ENCODE data around the gene ASGR1. TPM values are rescaled to one million over a fixed set of nuclear protein-coding genes. Genes with fewer than 3 reads are reported as not detected.

ASGR1 gene
- total RNA-seq, 1 experiment from 2014 or later: 3.5 TPM

GRCh38 chr17:7123844-7124243 lies 55.3 kb downstream of the ASGR1 start:
- Histone ChIP-seq H3K36me3 (ENCODE audit: low read depth) (no peaks in the 10 kb centered on the region), H4K20me1 (ENCODE audit: insufficient read depth) (no peaks in the 10 kb centered on the region), H3F3A (ENCODE audit: insufficient read depth, low read depth) (no peaks in the 10 kb centered on the region), H3K4me2 (no peak overlapping the region), H3K4me3 (no peak overlapping the region), H3K27me3 (ENCODE audit: insufficient read depth, low read depth) (no peaks in the 10 kb centered on the region), H3K4me1 (replicated peaks; ENCODE audit: insufficient read depth) (no peaks in the 10 kb centered on the region), H3K9me3 (ENCODE audit: insufficient read depth, low read depth) (no peaks in the 10 kb centered on the region), H3K27ac (no peak overlapping the region), H3K79me2 (ENCODE audit: low read depth) (no peaks in the 10 kb centered on the region), H2AFZ (no peak overlapping the region), H3K9me2 (ENCODE audit: insufficient read depth) (no peaks in the 10 kb centered on the region)
- no peak for DNase-seq
- ChIA-PET CTCF (no interaction called here), POLR2A (ENCODE audit: unreplicated experiment) (no interaction called here)
- intact Hi-C loops (cut with micrococcal nuclease; ENCODE audit: unreplicated experiment): no loop called here
- TF ChIP-seq CTCF (conservative IDR thresholded peaks at IDR 0.05) (no peak), EZH2 (IDR thresholded peaks at IDR 0.05; ENCODE audit: low read depth) (no peak)
- no TSS peak for BruUV-seq (replicated peaks)

Small RNA genes lying within 50 kb of the gene (microRNA-seq; reads per million reads assigned to microRNA genes)
- 3,905 reads per million, percentile 86 among the genes with 10 or more reads in this experiment for gene MIR324 (ENCODE audit: borderline number of aligned reads, borderline replicate concordance)

Other genes with a start within 250 kb of the ASGR1 start
- not detected in 2 replicates for gene ALOX12, start 183.3 kb downstream of the ASGR1 start, total RNA-seq (2021)
- 196 and 301 TPM in 2 replicates for gene RNASEK, start 166.7 kb downstream of the ASGR1 start, total RNA-seq (2021)
- gene BCL6B, start 156.3 kb downstream of the ASGR1 start, total RNA-seq (2021): 0.28 and 0.48 TPM in 2 replicates
- 33.4 and 40.6 TPM in 2 replicates for gene SLC16A13, start 143.4 kb downstream of the ASGR1 start, total RNA-seq (2021)
- gene SLC16A11, start 135.3 kb downstream of the ASGR1 start, total RNA-seq (2021): not detected in 2 replicates
- not detected in 2 replicates for gene CLEC10A, start 99.1 kb downstream of the ASGR1 start, total RNA-seq (2021)
- gene ASGR2, start 64.5 kb downstream of the ASGR1 start, total RNA-seq (2021): not detected in 2 replicates
- 27.1 and 32.8 TPM in 2 replicates for gene DLG4, start 40.5 kb upstream of the ASGR1 start, total RNA-seq (2021)
- gene ACADVL, start 40.6 kb upstream of the ASGR1 start, total RNA-seq (2021): 531 and 604 TPM in 2 replicates
- 77.9 and 86.8 TPM in 2 replicates for gene DVL2, start 55.1 kb upstream of the ASGR1 start, total RNA-seq (2021)
- gene PHF23, start 60.1 kb upstream of the ASGR1 start, total RNA-seq (2021): 64.5 and 65.8 TPM in 2 replicates
- 424 and 457 TPM in 2 replicates for gene GABARAP, start 63.1 kb upstream of the ASGR1 start, total RNA-seq (2021)
- gene CTDNEP1, start 72.4 kb upstream of the ASGR1 start, total RNA-seq (2021): 173 and 203 TPM in 2 replicates
- gene ELP5, start 72.8 kb upstream of the ASGR1 start, total RNA-seq (2021): 31.8 and 45.1 TPM in 2 replicates
- gene CLDN7, start 83.1 kb upstream of the ASGR1 start, total RNA-seq (2021): 390 and 442 TPM in 2 replicates
- 1.5 and 1.6 TPM in 2 replicates for gene SLC2A4, start 102.3 kb upstream of the ASGR1 start, total RNA-seq (2021)
- gene YBX2, start 115.3 kb upstream of the ASGR1 start, total RNA-seq (2021): 0.65 and 0.68 TPM in 2 replicates
- gene EIF5A, start 128.3 kb upstream of the ASGR1 start, total RNA-seq (2021): 806 and 1,298 TPM in 2 replicates
- gene GPS2, start 136.0 kb upstream of the ASGR1 start, total RNA-seq (2021): 43.5 and 61.3 TPM in 2 replicates
- 46.5 and 57.9 TPM in 2 replicates for gene NEURL4, start 150.0 kb upstream of the ASGR1 start, total RNA-seq (2021)
- gene ACAP1, start 157.2 kb upstream of the ASGR1 start, total RNA-seq (2021): 10.9 and 28.5 TPM in 2 replicates
- gene KCTD11, start 172.8 kb upstream of the ASGR1 start, total RNA-seq (2021): 16.4 and 18.3 TPM in 2 replicates
- 0.45 and 0.50 TPM in 2 replicates for gene TMEM95, start 175.8 kb upstream of the ASGR1 start, total RNA-seq (2021)
- 15.8 and 18.8 TPM in 2 replicates for gene TNK1, start 201.7 kb upstream of the ASGR1 start, total RNA-seq (2021)
- 53.0 and 64.5 TPM in 2 replicates for gene PLSCR3, start 215.2 kb upstream of the ASGR1 start, total RNA-seq (2021)
- gene TMEM256, start 224.7 kb upstream of the ASGR1 start, total RNA-seq (2021): 55.4 and 91.7 TPM in 2 replicates
- gene NLGN2, start 228.5 kb upstream of the ASGR1 start, total RNA-seq (2021): 86.3 and 98.8 TPM in 2 replicates
- 0.83 and 1.1 TPM in 2 replicates for gene SPEM1, start 241.0 kb upstream of the ASGR1 start, total RNA-seq (2021)
- 0.50 TPM in 1 of 2 replicates, not detected in the other for gene SPEM2, start 246.2 kb upstream of the ASGR1 start, total RNA-seq (2021)
- not detected in 2 replicates for gene SPEM3, start 249.5 kb upstream of the ASGR1 start, total RNA-seq (2021)